Muscle layer of duodenum (tissue), 2 donors: Measurements from ENCODE around the gene DDIT4.
A peak's percentile ranks its signal among the peaks of the same experiment; 100 is the strongest.

Experiments
- H3K27ac ChIP-seq: one replicate; pipeline ENCODE4 v1.7.0; 2013; ENCODE audit warnings: mild to moderate bottlenecking, low read length
- H3K27me3 ChIP-seq: one replicate; pipeline ENCODE4 v1.7.0; 2013; ENCODE audit warnings: low read depth, mild to moderate bottlenecking, control low read depth, low read length
- H3K36me3 ChIP-seq, 2 donors: one replicate each; pipeline ENCODE4 v1.7.0; 2013; ENCODE audit warnings: low read length in 2 of 2, control low read depth in 1 of 2, mild to moderate bottlenecking in 1 of 2; ENCODE audit not compliant: insufficient read depth in 2 of 2, control insufficient read depth in 1 of 2
- H3K4me1 ChIP-seq, 2 donors: one replicate each; pipeline ENCODE4 v1.7.0; 2013; ENCODE audit warnings: low read length in 2 of 2, mild to moderate bottlenecking in 2 of 2, control low read depth in 1 of 2, moderate library complexity in 1 of 2; ENCODE audit not compliant: insufficient read depth in 2 of 2, control insufficient read depth in 1 of 2
- H3K4me3 ChIP-seq, 2 donors: one replicate each; pipeline ENCODE4 v1.7.0; 2013; ENCODE audit warnings: low read length in 2 of 2, low read depth in 1 of 2, mild to moderate bottlenecking in 1 of 2
- H3K9me3 ChIP-seq, 2 donors: one replicate each; pipeline ENCODE4 v1.7.0; 2013; ENCODE audit warnings: low read length in 2 of 2, control low read depth in 1 of 2, mild to moderate bottlenecking in 1 of 2; ENCODE audit not compliant: control insufficient read depth in 1 of 2
- donor health status: healthy.

DDIT4 gene

DNA sequence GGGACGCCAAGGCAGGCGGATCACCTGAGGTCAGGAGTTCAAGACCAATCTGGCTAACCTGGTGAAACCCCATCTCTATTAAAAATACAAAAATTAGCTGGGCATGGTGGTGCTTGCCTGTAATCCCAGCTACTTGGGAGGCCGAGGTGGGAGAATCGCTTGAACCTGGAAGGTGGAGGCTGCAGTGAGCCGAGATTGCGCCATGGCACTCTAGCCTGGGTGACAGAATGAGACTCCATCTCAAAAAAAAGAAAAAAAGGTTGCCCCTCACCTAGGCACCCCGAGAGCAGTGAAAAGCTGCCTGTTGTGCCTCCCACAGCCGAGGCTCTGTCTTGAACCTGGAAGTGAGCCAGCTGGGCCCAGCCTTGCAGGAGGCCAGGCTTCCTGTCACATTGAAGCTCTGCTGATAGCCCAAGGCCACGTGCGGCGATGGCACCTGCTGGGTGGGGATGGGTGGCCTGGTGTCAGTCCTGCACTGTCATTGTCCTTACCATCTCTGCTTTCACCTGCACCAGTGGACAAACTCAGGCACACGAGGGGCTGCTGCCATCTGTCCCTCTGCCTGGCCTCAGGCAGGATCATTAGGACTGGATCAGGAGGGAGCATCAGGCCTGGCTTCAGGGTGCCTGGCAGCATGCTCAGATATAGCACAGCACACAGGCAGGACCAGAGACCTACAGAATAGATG lies 43.2 kb downstream of the DDIT4 start:
- Histone ChIP-seq H3K36me3 (peaks cover 0 to 3% of the 10 kb centered on the region in 2 donors), H3K9me3 (no peaks in the 10 kb centered on the region), H3K4me1 (peaks cover 30 to 43% of the 10 kb centered on the region in 2 donors), H3K27ac (no peak overlapping the region), H3K4me3 (no peak overlapping the region), H3K27me3 (no peaks in the 10 kb centered on the region)

DNA sequence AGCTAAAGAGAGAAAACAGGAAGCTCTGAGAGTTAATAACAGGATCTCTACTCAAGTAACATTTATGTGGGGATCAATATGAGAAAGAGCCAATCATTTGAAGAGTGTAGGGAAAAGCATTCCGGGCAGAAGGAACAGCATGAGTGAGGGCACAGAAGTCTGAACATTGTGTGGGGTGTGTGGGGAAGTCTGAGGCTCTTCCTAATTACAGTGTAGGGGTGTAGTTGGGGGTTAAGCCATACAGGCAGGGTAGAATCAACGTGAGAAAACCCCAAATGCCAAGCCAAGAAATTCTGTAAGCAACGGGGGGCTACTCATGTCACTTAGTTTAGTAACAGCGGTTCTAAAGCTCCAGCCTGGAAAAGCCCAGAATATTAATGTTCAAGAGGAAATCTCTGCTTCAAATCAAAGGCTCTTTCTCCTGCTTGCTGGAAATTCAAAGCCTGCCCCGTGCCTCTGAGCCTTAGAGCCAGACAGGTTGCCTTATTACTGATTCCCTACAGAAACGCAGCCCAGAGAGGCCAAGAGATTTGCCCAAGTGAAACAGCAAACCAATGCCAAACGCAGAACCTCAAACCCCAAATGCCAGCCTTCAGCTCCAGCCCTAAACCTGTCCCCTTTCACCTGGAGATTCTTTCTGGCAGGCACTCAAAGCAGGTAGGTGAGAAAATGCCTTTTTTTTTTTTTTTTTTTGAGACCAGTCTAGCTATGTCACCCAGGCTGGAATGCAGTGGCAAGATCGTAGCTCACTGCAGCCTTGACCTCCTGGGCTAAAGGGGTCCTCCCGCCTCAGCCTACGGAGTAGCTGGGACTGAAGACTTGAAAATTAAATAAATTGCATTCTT lies 44.9 kb downstream of the DDIT4 start:
- Histone ChIP-seq H3K27me3 (no peaks in the 10 kb centered on the region), H3K4me3 (peak overlapping the region; percentile 37 to 58), H3K27ac (peak overlapping the region; percentile 87), H3K9me3 (no peaks in the 10 kb centered on the region), H3K36me3 (peaks cover 0 to 3% of the 10 kb centered on the region in 2 donors), H3K4me1 (peaks cover 30 to 43% of the 10 kb centered on the region in 2 donors)

DNA sequence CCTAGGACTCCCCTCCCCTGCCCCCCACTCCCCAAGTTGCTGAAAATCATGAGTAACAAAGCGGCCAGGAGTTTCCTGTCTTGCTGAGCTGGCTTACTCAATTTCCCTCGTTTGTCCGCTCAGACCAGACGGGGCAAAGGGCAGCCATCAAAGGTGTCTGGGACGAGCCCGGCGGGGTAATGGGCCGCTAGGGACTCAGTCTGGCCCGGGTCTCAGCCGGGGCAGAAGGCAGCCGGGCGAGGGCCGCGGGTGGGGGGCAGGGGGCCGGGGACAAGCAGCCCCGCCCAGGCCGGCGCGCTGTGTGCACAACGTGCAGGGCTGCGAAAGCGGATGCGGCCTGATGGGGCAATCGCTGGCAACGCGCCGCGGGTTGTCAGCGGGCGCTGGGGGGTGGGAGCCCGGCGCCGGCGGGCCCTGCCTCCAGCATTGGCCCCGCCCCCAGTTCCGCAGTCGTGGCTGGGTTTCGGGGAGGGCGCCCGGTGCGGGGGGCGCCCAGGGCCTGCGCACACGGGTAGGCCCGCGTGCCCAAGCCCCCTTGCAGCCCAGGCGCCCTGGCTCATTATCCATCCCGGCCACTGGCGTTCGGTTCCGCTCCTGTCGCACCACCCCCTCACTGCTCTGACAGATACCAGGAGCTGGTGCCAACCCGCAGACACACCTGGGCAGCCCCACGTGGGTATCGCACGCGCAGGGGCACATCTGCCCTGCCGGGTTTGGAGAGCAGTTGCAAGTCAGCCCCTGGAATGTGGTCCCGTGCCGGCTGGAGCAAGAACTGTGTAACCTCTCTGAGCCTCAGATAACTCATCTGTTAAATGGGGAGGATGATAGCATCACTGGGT lies 45.9 kb downstream of the DDIT4 start:
- Histone ChIP-seq H3K4me3 (peak overlapping the region; percentile 37 to 58), H3K36me3 (peaks cover 0 to 3% of the 10 kb centered on the region in 2 donors), H3K27me3 (no peaks in the 10 kb centered on the region), H3K27ac (peak overlapping the region; percentile 87), H3K4me1 (peaks cover 30 to 43% of the 10 kb centered on the region in 2 donors), H3K9me3 (no peaks in the 10 kb centered on the region)

DNA sequence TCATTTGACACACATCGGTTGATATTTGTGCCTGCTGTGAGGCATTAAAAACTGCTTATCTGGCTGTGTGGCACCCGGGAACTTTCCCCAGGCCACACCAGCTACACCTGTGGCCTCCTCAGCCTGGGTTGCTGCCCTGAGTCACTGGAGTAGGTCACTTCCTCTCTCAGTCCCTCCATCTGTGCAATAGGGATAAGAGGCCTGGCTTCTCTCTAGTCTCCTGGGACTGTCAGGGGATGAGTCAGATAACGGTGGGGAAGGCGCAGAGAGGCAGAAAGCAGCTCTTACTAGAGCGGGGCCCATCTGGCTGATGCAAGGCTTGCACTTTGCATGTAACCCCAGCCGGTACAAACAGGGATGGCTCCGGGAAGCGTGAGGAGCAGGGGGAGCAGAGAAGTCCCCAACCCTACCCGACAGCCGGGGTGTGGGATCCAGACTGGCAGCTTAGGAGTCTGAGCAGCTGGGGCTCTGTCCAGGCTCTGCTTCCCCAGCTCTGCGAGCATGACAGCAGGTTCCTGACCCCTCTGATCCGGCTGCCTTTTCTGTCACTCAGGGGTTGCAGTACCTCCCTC lies 47.0 kb downstream of the DDIT4 start:
- Histone ChIP-seq H3K4me1 (peaks cover 21 to 39% of the 10 kb centered on the region in 2 donors), H3K36me3 (peaks cover 0 to 3% of the 10 kb centered on the region in 2 donors), H3K9me3 (no peaks in the 10 kb centered on the region), H3K4me3 (peak overlapping the region in 1 of 2 donors; percentile 58), H3K27ac (peak overlapping the region; percentile 87), H3K27me3 (no peaks in the 10 kb centered on the region)

DNA sequence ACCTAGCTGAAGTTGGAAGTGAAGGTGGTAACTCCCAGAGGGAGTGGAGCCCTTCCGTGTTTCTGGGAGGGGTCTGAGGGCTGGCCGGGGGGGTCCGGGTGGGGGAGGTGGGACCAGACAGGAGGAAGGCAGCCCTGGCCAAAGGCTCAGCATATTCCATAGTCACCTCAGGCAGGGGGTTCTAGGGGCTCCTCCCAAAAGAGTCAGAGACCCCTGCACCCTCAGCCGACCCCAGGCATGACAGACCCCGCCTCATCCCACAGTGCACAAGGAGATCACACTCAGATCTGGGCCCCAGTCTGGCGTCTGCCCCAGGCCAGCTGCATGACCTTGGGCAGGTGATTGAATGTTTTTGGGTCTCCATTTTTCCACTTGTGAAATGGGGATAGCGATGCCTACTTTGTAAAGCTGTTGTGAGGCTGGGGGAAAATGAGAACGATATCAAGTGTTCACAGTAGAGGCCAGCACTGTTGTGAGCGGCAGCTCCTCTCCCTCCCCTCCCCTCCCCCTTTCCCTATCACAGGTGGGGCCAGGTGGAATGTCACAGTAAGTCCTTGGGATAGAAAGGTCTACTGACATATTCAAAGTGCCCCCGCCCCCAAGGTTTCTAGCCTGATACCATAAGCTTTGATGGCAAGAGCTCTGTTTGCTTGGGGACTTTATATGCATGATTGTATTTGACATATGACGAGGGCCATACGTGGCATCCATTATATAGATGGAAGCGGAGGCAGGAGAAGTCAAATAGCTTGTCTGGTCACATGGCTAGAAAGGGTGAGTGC lies 47.7 kb downstream of the DDIT4 start:
- Histone ChIP-seq H3K4me1 (peaks cover 14 to 32% of the 10 kb centered on the region in 2 donors), H3K27ac (peak overlapping the region; percentile 87), H3K27me3 (no peaks in the 10 kb centered on the region), H3K36me3 (peaks cover 0 to 3% of the 10 kb centered on the region in 2 donors), H3K4me3 (peak overlapping the region in 1 of 2 donors; percentile 58), H3K9me3 (no peaks in the 10 kb centered on the region)

DNA sequence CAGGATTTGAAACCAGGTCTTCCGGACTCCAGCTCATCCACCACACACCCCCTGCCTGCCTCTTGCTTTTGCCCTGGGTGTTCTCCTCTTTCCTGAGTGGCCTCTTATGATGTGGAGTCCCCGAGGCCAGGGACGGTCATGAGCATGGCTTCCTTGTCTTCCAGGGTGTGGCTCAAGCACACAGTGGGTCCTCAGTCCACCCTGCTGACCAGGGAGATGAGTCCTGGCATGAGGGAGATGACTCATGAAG lies 48.2 kb downstream of the DDIT4 start:
- Histone ChIP-seq H3K4me1 (peaks cover 12 to 27% of the 10 kb centered on the region in 2 donors), H3K27me3 (no peaks in the 10 kb centered on the region), H3K9me3 (no peaks in the 10 kb centered on the region), H3K36me3 (peaks cover 0 to 3% of the 10 kb centered on the region in 2 donors), H3K4me3 (no peak overlapping the region), H3K27ac (no peak overlapping the region)

DNA sequence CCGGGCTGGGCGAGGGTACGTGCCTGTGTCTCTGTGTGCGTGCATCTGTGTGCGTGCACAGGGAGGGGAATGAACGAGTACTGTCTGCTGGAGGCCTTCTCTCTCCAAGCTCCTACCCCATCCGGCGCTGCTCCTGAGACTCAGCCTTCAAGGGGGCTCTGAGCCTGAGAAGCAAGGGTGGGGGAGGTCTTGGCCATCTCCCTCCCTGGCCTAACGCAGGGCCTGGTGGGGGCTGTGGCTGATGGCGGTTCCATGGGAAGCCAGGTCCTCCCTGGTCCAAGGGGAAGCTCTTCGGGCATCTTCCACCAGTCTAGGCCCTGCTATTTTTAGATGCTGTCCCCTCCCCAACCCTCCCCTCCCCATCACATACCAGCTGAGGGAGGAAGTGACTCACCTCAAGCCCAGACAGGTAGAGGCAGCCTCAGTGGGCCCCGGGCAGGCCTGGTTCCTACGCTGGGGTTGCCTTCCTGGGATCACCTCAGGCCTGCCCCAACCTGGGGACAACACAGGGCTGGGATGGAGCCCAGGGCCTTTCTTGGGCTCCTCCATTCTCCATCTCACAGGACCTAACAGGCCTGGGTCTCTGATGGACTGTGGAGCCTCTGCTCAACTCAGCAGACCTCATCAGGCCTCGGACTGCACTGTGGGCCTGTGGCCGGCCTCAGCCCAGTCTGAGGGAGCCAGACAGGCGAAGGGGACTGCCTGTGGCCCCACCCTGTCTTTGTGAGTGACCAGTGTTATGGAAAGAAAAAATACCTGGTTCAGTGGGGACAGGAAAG lies 48.7 kb downstream of the DDIT4 start:
- peaks cover 12 to 25% of the 10 kb centered on the region in 2 donors for H3K4me1 ChIP-seq
- no peak overlapping the region for H3K4me3 ChIP-seq
- peaks cover 0 to 3% of the 10 kb centered on the region in 2 donors for H3K36me3 ChIP-seq
- H3K27ac ChIP-seq = no peak overlapping the region
- no peaks in the 10 kb centered on the region for H3K9me3 ChIP-seq
- no peaks in the 10 kb centered on the region for H3K27me3 ChIP-seq

GRCh38 chr10:72323108-72323749 lies 49.5 kb downstream of the DDIT4 start:
- Histone ChIP-seq H3K9me3 (no peaks in the 10 kb centered on the region), H3K4me3 (no peak overlapping the region), H3K27ac (no peak overlapping the region), H3K36me3 (peaks cover 0 to 3% of the 10 kb centered on the region in 2 donors), H3K4me1 (peaks cover 13 to 31% of the 10 kb centered on the region in 2 donors), H3K27me3 (no peaks in the 10 kb centered on the region)

DNA sequence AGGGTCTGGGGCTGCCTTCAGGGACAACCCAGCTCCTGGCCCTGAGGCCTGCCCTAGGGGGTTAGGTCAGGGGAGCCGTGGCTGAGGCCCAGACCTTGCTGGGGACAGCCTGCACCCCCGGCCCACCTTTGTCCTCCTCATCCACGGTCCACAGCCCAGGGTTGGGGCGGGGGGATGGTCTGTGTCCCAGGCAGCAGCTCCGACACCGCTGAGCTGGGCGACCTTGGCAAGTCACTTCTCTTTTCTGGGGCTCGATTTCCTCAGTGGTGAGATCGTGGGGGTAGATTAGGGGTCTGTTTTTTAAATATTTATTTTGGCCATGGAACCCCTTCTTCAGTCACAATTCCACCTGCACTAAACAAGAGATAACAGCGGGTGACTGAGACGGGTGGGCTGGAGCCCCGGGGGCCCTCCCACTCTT lies 50.1 kb downstream of the DDIT4 start:
- H3K27me3 ChIP-seq = no peaks in the 10 kb centered on the region
- H3K27ac ChIP-seq = no peak overlapping the region
- H3K4me3 ChIP-seq = no peak overlapping the region
- no peaks in the 10 kb centered on the region for H3K9me3 ChIP-seq
- peaks cover 17 to 37% of the 10 kb centered on the region in 2 donors for H3K4me1 ChIP-seq
- peaks cover 0 to 3% of the 10 kb centered on the region in 2 donors for H3K36me3 ChIP-seq
